ENCODE measurements around the gene IRF9.
A peak's percentile ranks its signal among the peaks of the same experiment; 100 is the strongest.

Gene IRF9

GRCh38 chr14:24160850-24161804, at the start of gene IRF9:
IRF9 (plus strand) TSS chr14:24161265; CDS start chr14:24162145, 880 bp downstream.
- peak; percentile 98 for DNase-seq

- DNase-seq, result no peak
Measured at GRCh38 chr14:24113379-24113800, 47.7 kb upstream of the IRF9 start.

GRCh38 chr14:24113801-24114531, 47.1 kb upstream of the IRF9 start:
- DNase-seq, result peak; percentile 95

GRCh38 chr14:24114532-24115421, 46.3 kb upstream of the IRF9 start, which contains the start of the genes DCAF11 and NRL:
DCAF11 (plus strand) TSS chr14:24114777; CDS start chr14:24115595, 818 bp downstream.
NRL (minus strand) TSS chr14:24114949; CDS start chr14:24082848, 32,101 bp downstream.
- DNase-seq, result peak; percentile 100

GRCh38 chr14:24115422-24116127, 45.5 kb upstream of the IRF9 start:
- no peak for DNase-seq

GRCh38 chr14:24116128-24116814, 44.8 kb upstream of the IRF9 start:
- no peak for DNase-seq

DNA sequence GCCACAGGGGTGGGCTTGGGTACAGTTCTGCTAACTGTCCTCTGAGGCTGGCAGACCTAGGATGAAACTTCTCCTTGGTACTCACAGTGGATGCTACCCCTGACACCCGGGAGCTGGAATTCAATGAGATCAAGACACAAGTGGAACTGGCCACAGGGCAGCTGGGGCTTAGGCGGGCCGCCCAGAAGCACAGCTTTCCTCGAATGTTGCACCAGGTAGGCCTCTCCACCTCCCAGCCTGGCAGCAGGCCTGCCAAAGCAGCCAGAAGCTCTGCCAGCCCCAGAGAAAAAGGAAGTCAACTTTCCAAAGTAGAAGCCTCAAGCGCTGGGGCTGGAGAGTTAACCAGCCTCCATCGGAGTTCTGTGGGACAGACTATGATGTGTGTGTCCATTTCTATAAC, 43.9 kb upstream of the IRF9 start:
- DNase-seq, result no peak

GRCh38 chr14:24119691-24120090, 41.4 kb upstream of the IRF9 start:
- no peak for DNase-seq

- DNase-seq, result no peak
Measured at GRCh38 chr14:24121210-24121609, 39.9 kb upstream of the IRF9 start.

DNA sequence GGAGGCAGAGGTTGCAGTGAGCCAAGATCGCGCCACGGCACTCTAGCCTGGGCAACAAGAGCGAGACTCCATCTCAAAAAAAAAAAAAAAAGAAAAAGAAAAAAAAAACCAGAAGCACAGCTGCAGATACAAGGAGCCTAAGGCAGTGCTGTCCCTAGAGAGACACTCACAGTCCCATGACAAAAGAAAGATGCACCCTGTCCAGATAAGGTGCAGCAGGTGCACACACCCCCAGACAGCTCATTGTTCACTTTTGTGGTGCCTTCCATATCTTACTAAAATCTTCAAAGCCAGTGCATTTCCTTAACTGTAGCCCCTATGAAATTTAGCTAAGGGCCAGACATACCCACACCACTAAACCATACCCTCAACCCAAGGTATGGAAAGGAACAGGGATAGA, 38.6 kb upstream of the IRF9 start:
- DNase-seq, result no peak

- DNase-seq, result no peak
Measured at GRCh38 chr14:24122898-24123297, 38.2 kb upstream of the IRF9 start.

- no peak for DNase-seq
Measured at GRCh38 chr14:24123424-24124417, 37.3 kb upstream of the IRF9 start.

DNA sequence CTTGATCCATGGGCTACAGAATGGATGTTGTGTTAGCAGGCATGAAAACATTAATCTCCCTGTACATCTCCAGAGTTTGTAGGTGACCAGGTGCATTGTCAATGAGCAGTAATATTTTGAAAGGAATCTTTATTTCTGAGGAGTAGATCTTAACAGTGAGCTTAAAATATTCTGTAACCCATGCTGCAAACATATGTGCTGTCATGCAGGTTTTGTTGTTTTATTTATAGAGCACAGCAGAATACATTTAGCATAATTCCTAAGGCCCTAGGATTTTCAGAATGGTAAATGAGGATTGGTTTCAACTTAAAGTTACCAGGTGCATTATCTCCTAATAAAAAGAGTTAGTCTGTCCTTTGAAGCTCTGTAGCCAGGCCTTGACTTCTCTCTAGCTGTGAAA, 34.1 kb upstream of the IRF9 start:
- DNase-seq, result no peak

GRCh38 chr14:24127673-24128072, 33.4 kb upstream of the IRF9 start:
- no peak for DNase-seq

DNA sequence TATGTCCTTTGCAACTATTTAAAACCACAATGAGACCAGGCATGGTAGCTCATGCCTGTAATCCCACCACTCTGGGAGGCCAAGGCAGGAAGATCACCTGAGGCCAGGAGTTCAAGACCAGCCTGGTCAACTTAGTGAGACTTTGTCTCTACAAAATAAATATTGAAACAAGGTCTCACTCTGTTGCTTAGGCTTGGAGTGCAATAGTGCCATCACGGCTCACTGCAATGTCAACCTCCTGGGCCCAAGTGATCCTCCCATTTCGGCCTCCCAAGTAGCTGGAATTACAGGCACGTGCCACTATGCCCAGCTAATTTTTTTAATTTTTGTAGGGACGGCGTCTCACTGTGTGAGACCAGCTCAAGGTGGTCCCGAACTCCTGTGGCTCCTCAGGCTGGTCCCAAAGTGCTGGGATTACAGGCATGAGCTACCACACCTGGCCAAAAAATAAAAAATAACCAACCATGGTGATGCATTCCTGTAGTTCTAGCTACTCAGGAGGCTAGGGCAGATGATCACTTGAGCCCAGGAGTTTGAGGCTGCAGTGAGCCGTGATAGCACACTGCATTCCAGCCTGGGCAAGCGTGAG, 31.6 kb upstream of the IRF9 start:
- DNase-seq, result no peak

- DNase-seq, result no peak
Measured at GRCh38 chr14:24130380-24130716, 30.7 kb upstream of the IRF9 start, which contains the start of gene FITM1. FITM1 (plus strand) TSS chr14:24130659; CDS start chr14:24131564, 905 bp downstream.

DNA sequence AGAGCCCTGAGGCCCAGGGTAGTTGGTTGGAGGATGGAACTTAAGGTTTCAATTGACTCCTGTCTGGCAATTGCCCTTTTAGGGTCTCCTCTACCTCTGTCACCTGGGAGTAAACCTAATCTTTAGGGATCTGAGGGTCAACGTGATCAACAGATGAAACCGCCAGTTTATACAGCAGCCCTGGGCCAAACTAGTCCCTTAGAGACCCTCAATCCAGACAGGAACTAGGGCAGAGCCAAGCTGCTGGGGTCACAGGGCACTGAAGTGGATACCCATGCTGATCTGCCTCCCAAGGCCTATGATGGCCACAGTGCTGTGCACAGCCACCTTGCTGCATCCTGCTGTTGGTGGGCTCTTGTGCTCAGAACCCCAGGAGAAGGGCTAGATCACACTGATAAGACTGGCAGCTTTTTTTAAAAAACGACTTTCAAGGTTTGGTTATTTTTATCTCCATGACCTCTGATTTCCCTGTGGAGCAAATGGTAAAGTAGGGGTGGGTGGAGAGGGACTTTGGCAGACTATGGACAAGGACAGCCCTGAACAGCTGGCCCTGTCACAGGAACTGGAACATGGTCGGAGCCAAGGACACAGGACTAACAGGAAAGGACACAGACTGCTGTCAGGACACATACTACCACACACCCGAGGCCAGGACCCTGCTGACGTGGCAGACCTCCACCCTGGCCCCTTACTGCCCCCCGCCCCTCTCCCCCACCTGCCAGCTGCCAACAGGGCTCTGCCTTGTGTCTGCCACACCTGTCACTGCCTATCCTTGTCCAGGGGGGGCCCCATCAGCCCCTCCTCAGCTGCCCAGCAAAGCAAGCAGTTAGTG, 30.1 kb upstream of the IRF9 start:
- peak; percentile 10 for DNase-seq

DNA sequence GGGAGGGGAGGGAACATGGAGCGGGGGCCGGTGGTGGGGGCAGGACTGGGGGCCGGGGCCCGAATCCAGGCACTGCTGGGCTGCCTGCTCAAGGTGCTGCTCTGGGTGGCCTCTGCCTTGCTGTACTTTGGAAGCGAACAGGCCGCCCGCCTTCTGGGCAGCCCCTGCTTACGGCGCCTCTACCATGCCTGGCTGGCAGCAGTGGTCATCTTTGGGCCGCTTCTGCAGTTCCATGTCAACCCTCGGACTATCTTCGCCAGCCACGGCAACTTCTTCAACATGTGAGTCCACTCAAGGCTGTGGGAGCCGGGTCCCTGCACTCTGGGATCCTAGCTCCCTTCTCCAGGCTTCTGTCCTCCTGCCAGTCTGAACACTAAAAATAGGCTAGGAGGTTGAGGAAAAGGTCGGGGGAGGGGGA, 29.5 kb upstream of the IRF9 start:
- no peak for DNase-seq

Measured in eye (tissue), 1 donor.